Activated CD8-positive, alpha-beta memory T cell treated with anti-CD3 and anti-CD28 coated beads, Interleukin-2, amount 50 U/mL, for 1 hour (primary cell): Measurements from ENCODE around the gene C10orf90.

Source experiments
- DNase-seq: peaks from one replicate; pipeline ENCODE4 v3.0.0-alpha.2; 2020; ENCODE audit errors: extremely low read depth

C10orf90 gene, protein sequence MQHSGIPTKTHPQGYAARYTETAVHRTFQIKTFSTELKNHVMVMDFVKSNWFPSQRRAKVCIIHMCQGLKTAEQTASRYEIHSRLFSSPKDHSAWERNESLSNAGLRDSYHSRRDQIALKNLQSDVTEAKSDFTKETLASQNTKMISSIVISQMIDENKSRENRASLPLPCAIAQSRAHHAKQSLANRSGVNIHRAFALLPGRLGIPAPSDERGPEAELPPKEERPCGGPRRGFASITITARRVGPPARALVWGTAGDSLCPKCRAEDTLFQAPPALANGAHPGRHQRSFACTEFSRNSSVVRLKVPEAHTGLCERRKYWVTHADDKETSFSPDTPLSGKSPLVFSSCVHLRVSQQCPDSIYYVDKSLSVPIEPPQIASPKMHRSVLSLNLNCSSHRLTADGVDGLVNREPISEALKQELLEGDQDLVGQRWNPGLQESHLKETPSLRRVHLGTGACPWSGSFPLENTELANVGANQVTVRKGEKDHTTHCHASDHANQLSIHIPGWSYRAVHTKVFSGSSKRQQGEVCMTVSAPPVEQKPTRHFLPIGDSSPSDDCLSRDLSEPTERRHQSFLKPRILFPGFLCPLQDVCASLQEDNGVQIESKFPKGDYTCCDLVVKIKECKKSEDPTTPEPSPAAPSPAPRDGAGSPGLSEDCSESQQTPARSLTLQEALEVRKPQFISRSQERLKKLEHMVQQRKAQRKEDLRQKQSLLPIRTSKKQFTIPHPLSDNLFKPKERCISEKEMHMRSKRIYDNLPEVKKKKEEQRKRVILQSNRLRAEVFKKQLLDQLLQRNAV

DNA sequence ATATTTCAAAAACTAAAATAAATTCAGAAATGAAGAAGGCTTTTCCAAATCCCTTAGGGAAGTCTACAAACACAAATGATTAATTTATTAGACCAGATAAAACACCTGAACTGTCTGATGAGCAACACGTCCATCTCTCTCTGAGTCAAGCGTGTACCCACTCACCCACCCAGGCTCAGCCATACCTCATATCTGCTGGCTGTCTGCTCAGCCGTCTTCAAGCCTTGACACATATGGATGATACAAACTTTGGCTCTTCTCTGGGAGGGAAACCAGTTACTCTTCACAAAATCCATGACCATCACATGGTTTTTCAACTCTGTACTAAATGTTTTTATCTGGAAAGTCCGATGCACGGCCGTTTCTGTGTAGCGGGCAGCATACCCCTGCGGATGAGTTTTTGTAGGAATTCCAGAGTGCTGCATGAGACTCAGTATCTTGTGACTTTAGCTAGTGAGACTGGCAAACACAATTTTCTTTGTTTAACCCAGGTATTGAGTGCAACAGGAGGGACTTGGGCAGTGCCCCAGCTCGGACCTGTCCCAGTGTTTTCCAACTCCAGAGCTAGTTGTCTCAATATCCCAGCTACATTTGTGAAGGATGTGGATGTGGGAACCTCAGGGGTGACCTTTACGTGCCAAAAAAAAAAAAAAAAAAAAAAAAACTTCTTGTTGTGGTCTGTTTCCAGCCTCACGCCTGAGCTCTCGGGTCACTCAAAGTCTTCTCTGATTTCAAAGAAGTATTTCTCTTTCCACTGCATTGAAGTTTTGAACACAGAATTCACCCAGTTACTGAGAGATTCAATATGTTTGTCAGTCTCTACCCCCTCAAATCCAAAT, at the start of gene C10orf90:
Gene C10orf90, minus strand, starts transcription at position 638 of the 839 bp plus-strand sequence. Its CDS starts 213 bp downstream, at position 425.
- DNase-seq = no peak

DNA sequence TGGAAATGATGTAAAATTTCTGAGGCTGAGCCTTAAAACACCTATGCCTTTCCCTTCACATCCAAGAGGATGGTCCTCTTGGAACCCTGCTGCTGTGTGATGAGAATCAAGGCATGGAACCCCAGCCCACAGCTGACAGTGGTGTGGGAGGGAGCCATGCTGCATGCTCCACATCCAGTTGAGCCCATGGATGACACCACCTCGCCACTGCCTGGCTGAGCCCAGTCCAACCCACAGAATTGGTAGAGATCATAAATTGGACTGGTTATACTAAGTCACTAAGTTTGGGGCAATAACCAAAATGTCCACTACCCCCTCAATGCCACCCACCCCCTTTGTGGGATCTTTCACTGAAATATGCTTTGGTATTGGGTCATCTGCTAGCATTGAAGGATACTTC, 45.9 kb upstream of the C10orf90 start:
- DNase-seq = no peak

DNA sequence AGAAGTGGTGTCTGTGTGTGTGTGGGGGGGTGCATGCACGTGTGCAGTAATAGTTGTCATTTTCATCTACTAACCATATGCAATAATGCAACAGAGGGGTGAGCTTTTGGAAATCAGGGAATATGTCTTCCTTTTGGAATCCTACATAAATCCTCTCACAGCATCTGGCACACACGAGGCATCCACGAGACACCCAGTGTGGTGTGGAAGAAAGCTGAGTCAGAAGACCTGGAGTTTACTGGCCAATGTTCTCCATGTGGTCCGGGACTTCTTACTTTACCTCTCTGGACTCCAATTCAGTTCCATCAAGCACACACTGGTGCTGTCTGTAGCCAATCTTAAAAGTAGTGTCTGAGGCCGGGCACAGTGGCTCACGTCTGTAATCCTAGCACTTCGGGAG, 43.1 kb upstream of the C10orf90 start:
- no peak for DNase-seq

DNA sequence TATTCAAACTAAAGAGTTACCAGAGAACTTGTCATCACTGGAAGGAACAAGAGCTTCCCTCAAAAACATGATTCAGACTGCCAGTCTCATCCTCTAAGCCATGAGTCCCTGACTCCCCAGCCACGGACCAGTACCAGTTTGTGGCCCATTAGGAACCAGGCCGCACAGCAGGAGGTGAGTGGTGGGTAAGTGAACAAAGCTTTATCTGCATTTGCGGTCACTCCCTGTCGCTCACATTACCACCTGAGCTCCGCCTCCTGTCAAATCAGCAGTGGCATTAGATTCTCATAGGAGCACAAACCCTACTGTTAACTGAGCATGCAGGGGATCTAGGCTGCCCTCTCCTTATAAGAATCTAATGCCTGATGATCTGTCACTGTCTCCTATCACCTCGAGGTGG, 42.2 kb upstream of the C10orf90 start:
- no peak for DNase-seq

DNA sequence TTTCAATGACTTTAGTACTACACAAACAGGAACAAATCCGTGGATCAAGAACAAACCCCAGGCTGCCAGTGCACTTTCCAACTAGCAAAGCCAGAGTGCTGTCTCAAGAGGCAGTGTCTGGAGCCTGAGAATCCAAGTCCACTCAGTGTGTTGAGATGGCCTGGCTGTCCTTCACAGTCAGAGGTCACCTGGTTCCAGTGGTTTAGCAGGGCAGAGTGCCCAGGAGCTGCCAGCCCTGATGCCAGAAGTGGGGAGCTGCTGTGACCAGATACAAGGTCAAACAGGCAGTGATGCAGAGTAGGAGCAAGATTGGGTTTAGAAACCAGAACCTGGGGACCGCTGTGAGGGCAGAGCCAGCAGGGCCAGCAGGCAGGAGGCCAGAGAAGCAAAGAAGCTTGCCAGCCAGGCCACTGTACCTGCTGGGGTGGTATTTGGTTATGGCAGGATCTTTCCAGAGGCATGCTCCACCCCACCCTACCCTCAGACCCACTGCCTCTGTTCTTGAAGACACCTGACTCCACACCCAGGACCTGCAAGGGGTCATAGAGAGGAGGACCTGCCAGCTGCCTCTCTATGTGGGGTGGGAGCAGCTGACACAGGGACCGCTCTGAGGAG, 35.6 kb upstream of the C10orf90 start:
- no peak for DNase-seq

DNA sequence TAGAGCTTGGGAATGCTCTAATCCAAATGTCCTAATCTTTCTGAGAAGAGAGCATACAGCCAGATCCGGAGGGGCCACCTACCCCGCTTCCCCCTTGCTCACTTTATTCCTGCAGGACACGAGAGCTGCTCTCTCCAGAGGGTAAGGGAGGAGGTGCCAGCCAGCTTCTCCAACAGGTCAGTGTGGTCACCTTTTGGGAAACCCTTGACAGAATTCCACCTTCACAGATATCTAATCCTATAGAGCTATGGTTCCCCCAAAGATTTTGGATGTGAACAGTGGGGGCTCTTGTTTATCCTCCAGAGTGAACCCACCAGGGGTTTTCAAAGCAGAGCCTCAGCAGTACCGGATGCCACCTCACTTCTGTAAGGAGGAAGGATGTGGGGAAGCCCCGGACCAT, 34.6 kb upstream of the C10orf90 start:
- DNase-seq = no peak

DNA sequence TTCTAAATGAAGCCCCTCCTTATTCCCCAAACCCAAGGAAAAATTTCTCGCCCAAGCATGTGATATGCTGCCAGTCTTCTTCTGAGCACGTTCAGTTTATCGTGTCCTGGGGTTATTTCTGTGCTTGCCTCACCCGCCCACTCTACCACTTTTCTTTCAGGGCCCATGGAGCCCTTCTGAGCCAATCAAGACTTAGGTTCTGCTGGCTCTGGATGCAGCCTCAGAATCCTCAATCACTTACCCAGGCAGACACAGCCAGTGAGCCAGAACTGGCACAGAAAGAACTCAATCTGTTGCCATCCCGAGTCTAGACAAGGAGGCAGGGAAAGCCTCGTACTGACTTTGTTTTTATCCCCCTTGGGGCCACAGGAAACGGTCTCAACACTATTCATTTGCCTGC, 34.2 kb upstream of the C10orf90 start:
- DNase-seq = no peak

DNA sequence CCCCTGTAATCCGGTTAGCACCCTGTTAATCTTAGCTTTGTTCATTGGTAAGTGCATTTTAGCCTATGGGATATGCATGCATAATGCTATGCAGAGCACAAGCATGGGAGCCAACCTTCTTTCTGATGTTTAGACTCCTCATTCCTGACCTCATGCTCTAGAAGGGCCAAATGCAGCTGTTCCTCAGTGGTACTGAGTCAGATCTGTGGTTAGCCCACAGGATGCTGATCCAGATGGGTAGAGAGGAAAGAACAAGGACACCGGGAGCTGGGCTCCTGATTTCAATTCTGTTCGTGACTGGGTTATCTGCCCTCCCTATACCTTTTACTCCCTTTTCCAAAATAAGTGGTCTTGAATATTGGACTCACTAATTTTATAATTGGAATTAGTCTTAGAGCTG, 31.7 kb upstream of the C10orf90 start:
- no peak for DNase-seq

DNA sequence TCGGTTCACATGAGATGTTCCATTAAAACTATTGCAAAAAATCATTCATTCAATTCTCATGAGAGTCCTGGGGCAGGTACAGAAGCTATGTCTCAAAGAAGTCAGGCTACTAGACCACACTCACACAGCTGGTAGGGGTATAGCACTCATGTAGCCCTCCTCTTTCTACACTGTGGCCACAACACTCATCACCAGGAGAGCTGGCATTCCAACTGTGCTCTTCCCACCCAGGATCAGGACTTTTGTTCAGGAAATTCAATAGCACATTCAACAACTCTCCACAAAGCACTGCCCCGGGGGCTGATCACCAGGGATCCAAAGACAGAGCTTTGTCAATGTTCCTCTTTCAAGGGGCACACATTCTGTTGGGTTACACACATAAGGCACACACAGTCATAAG, 31.0 kb upstream of the C10orf90 start:
- DNase-seq = no peak

DNA sequence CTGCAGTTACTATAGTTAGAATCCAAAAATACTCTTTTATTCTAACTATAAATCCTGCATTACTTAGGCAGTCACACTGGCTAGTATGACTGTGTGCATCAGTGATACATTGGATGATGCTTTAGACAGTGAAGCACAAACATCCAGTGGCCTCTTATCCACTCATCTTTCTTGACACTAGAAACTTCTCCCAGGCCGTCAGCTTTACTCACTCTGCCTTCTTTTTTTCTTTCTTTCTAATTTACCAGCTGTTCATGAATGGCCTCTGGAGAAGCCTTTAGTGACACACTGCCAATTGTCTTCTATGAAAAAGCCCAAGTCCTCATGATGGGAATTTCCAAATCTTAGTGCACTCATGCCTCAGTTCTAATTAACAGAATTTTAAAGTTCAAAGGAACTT, 26.2 kb upstream of the C10orf90 start:
- no peak for DNase-seq

DNA sequence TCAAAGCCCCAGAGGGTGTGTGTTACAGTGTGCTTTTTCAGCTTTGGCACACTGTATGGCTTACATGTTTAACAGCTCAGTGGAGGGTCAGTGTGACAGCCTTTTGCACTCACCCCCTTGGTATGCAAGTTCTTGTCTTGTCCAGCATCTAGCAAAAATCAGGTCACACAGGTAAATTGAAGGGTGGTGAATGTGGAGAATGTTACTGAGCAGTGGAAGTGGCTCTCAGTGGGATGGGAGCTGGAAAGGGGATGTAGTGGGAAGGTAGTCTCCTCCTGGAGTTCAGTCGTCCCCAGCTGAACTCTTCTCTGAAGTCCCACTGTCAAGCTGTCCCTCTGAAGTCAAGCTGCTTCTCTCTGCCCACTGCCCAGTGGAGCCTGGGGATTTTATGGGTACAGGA, 21.0 kb upstream of the C10orf90 start:
- no peak for DNase-seq

DNA sequence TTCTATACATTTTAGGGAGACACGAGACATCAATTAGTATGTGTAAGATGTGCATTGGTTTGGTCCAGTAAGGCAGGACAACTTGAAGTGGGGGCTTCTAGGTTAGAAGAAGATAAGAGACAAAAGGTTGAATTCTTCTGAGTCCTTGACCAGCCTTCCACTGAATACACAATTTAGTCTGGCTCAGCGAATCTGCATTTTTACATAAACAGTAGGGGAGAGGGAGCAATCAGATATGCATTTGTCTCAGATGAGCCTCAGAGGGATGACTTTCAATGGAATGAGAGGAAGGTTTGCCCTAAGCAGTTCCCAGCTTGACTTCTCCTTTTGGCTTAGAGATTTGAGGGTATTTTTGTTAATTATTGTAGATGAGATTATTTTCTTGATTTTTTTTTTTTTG, 20.0 kb upstream of the C10orf90 start:
- no peak for DNase-seq

DNA sequence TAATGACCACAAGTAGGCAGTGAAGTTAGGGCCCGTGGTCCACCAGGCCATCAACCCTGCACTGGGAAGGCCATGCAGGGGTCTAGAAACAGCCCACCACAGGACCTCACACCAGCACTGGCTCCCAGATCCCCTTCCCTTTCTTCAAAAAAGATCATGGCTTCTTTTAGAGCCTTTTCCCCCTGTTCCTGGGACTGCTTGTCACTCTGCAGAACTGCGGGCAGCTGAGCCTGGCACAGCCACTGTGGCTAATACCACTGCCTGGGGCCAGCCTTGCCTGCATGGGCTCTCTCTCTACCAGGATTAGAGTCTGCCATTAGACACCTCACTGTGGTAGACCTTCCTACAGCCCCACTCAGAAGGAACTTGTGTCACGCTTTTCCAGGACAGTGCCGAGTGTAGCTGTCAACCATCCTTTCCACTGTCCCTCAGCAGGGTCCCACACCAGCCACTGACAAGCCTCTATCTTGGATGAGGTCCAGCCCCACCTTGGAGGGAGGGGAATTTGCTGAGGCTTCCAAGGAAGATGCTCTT, 19.0 kb upstream of the C10orf90 start:
- no peak for DNase-seq

DNA sequence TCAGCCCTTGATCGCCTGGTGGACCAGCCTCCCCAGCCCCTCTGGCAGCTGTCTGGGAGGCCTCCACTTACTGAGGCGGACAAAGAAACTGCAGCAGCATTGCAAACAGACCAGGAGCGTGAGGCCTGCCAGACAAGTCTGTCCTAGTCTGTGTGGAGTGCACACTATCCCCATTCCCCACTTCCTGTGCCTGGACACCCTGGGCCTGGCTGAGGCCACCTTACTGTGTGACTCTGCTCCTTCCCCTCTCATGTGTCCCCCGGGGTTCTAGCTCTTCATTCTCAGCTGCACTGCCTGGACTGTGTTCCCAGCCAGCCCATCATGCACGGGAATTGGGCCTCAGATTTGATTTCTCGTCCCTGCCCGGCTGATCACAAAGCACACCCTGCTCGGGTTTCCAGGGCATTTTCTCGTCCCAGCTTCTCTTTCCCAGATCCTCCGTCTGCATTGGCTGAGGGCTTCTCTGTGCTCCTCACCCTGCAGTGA, 16.7 kb upstream of the C10orf90 start:
- no peak for DNase-seq

DNA sequence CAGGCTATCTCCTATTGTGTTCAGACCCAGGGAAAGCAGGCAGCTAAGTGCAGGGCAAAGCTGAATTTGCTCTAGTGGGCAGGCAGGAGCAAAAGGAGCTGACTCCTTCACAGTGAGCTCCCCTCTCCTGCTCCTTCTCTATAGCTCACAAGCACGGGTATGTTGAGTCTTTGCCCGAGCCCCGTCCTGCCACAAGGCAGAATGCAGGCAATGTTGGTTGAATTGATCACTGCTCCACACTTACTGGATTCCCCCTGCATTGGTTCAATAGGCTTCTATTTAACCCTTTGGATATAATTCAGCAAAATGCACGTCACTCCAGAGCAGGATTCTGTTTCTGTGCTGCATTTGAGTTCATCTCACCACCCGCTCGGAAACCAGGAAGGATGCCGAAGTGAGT, 16.2 kb upstream of the C10orf90 start:
- no peak for DNase-seq

DNA sequence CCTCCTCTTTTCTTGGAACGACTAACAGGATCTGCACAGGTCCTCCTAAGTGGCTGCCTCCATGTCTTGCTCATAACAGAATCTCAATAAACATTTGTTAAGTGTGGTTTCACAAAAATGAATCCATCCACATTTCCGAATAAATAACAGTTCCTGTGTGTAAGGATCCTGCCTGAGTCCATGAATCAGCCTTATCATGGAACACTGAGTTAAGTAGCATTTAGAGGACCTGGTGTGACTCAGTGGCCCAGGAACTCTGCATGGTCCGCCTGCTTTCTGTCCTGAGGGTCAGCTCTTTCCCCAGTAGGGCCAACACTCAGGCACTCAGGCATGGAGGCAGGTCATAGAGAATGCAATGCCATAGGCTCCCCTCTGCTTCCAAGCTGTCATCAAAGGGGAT, 15.8 kb upstream of the C10orf90 start:
- no peak for DNase-seq

DNA sequence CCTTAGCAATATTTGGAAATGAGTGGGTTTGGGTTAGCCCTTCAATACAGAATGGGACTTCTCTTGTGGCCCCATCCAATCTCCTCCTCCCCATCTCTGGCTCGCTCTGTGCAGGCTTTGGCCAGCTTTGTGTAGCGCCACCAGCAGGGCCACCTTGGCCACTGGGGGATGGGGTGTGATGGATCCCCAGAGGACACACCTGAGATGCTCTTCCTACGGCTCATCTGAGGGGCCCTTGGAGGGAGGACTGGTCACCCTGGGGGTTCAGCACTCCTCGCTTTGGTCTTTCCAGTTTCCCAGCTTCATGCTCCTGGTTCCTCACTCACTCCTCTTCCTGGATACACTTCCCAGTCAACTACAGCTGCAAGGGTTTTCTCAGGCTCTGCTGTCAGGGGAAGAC, 15.3 kb upstream of the C10orf90 start:
- DNase-seq = no peak

DNA sequence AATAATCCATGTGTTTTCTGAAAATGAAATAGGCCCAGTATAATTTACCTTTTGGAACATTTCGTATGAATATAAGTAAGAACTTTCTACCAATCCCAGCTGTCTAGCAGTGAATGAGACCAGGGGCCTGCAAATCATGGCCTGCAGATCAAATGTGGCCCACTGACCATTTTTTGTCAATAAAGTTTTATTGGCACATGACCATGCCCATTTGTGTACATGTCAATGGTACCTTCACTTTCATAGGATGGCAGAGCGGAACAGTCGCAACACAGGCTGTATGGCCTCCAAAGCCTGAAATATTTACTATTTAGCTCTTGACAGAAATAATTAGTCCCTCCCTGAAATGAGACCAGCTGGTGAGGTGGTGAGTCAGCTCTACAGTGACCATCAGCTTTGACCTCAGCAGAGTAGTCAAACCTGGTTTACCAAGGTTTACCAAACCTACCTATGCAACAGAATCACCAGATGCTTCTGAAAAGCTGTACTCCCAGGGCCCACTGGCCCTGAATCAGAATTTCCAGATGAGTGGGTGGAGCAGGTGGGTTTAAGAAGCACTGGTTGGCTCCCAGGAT, 13.8 kb upstream of the C10orf90 start:
- DNase-seq = no peak

DNA sequence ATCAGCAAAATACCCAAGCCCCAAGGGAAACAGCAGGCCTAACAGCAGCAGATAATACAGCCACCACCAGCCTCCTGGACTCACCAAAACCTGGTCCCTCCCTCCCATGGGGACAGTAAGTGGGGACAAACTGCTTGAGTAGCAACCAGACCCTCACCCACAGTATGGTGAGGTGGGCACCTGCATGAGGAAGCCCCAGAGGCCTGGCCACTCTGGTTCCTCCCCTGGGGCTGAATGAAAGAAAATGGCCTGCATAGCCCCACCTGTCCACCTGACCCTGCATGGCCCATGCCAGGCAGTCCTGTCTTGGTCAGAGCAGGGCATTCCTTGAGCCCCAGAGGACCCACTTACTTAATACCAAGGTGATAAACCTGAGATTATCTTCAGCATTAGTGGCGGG, 13.0 kb upstream of the C10orf90 start:
- DNase-seq = no peak

DNA sequence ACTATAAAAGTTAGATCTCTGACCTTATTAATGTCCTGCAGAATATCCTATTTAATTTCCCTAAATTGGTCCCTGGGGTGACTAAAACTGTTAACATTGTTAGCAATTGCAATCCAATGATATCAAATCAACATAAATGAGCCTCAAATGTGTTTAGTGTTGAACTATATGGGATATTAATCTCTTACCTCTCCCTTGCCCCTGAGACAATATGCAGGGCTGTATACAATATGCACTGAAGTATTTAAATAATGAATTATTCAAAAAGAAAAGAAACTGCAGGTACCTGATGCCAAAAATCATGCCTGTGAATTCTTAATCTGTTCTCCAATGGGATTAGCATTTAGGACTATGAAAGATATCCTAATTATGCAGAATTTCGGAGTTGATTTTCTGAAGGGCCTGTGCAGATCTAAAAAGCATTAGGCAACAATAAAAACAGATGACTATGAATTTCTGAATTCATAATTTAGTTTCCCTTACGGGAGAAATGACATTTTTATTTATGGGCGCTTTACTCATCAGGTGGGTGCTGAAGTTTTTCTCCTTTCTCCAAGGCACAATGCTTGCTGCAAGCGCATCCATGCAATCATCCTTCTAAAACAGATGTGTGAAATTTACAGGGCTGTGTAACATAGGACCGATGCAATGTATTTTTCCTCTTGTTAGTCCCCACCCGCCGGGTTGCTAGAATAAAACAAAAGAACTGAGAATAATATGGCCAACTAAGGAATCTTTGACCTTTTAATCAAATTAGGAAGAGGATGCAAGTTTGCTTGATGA, 5.4 kb upstream of the C10orf90 start:
- DNase-seq = no peak
